IMR-90 (cell line): ENCODE results near the gene P2RX3.

ENCODE experiments used
- CHD1 ChIP-seq: IDR thresholded peaks from 2 replicates; pipeline ENCODE4 v1.6.1; 2012; ENCODE audit warnings: low read depth, low read length, improper control_type of control experiment
- CTCF ChIP-seq: conservative IDR thresholded peaks from 2 replicates; pipeline ENCODE4 v1.5.1; 2012; ENCODE audit warnings: mild to moderate bottlenecking, low read depth, low read length, improper control_type of control experiment
- ELK1 ChIP-seq: fragments of 150-350 bp; IDR thresholded peaks from 2 replicates; pipeline ENCODE4 v1.6.1; 2016; ENCODE audit warnings: low read depth, mild to moderate bottlenecking, low read length, moderate library complexity, borderline replicate concordance
- MAZ ChIP-seq: IDR thresholded peaks from 2 replicates; pipeline ENCODE4 v1.6.1; 2012; ENCODE audit warnings: low read depth, mild to moderate bottlenecking, low read length, improper control_type of control experiment, moderate library complexity, borderline replicate concordance
- MXI1 ChIP-seq: IDR thresholded peaks from 2 replicates; pipeline ENCODE4 v1.6.1; 2012; ENCODE audit warnings: low read depth, mild to moderate bottlenecking, low read length, moderate library complexity, borderline replicate concordance
- NFE2L2 ChIP-seq: fragments of 150-350 bp; IDR thresholded peaks from 2 replicates; pipeline ENCODE4 v1.6.1; 2016; ENCODE audit warnings: low read depth, mild to moderate bottlenecking, low read length
- POLR2A ChIP-seq: IDR thresholded peaks from 2 replicates; pipeline ENCODE4 v1.6.1; 2012; ENCODE audit warnings: mild to moderate bottlenecking, low read depth, low read length
- RAD21 ChIP-seq: IDR thresholded peaks from 2 replicates; pipeline ENCODE4 v1.6.1; 2012; ENCODE audit warnings: low read length, improper control_type of control experiment
- TF ChIP-seq, protein P1 (sequence below): fragments of 150-350 bp; IDR thresholded peaks from 2 replicates; pipeline ENCODE4 v1.6.1; 2017; ENCODE audit warnings: mild to moderate bottlenecking, antibody characterized with exemption, low read length, low read depth

GRCh38 chr11:57335023-57335342 is 3.2 kb upstream of the P2RX3 start:
- TF ChIP-seq CTCF: no peak
- TF ChIP-seq POLR2A: no peak
- no peak for TF ChIP-seq NFE2L2
- TF ChIP-seq, protein P1, sequence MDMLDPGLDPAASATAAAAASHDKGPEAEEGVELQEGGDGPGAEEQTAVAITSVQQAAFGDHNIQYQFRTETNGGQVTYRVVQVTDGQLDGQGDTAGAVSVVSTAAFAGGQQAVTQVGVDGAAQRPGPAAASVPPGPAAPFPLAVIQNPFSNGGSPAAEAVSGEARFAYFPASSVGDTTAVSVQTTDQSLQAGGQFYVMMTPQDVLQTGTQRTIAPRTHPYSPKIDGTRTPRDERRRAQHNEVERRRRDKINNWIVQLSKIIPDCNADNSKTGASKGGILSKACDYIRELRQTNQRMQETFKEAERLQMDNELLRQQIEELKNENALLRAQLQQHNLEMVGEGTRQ: no peak
- no peak for TF ChIP-seq ELK1
- TF ChIP-seq CHD1: no peak
- TF ChIP-seq RAD21: no peak
- no peak for TF ChIP-seq MXI1
- no peak for TF ChIP-seq MAZ
